NT2/D1 (cell line): ENCODE measurements around the gene NSL1.

Experiments
- DNase-seq: peaks from one replicate; pipeline ENCODE4 v3.0.0-alpha.2; 2011; ENCODE audit warnings: low read depth, low spot score
- H3K27me3 ChIP-seq: 2 replicates; pipeline ENCODE4 v1.6.0; 2011; ENCODE audit warnings: mild to moderate bottlenecking; ENCODE audit not compliant: insufficient read length, insufficient read depth
- H3K36me3 ChIP-seq: 2 replicates; pipeline ENCODE4 v1.6.1; 2011; ENCODE audit warnings: mild to moderate bottlenecking, low read length, mixed read lengths; ENCODE audit not compliant: insufficient read depth, insufficient read length
- H3K4me1 ChIP-seq: 2 replicates; pipeline ENCODE4 v1.5.1; 2011; ENCODE audit not compliant: insufficient read depth, insufficient read length
- H3K4me3 ChIP-seq: 2 replicates; pipeline ENCODE4 v1.5.1; 2011; ENCODE audit warnings: low read depth; ENCODE audit not compliant: insufficient read length
- H3K9ac ChIP-seq: 2 replicates; pipeline ENCODE4 v1.6.0; 2011; ENCODE audit warnings: low read depth; ENCODE audit not compliant: insufficient read length
- H3K9me3 ChIP-seq: 2 replicates; pipeline ENCODE4 v1.5.1; 2011; ENCODE audit warnings: mild to moderate bottlenecking, low read length; ENCODE audit not compliant: insufficient read depth
- SUZ12 ChIP-seq: IDR thresholded peaks from 2 replicates; pipeline ENCODE4 v1.6.1; 2011; ENCODE audit not compliant: insufficient read length, insufficient read depth; ENCODE audit errors: extremely low read depth
- YY1 ChIP-seq: IDR thresholded peaks from 2 replicates; pipeline ENCODE4 v1.6.1; 2011; ENCODE audit not compliant: insufficient read length, insufficient read depth
- ZNF274 ChIP-seq: IDR thresholded peaks from 2 replicates; pipeline ENCODE4 v1.6.1; 2011; ENCODE audit warnings: mild to moderate bottlenecking, low read depth, low read length

NSL1 gene

DNA sequence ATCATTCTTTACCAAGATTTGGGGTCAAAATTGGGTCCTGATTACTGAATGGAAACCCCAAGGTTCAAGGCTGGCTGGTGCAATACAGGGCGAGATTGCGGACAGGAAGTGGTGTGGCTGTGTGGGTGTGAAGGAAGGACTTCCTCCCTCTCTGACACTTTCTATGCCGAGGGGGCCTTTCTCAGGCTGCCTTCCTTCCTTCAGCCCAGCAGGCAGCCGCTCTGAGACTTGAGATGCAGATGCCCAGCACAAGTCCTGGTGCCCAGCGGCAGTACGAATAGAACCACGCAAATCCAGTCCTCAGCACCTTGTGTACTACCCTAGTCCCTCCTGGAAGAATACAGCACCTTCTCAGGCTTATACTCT, 108.2 kb downstream of the NSL1 start:
- Histone ChIP-seq H3K4me1 (peaks cover 2% of the 10 kb centered on the region), H3K9ac (no peak overlapping the region), H3K36me3 (no peaks in the 10 kb centered on the region), H3K4me3 (no peak overlapping the region), H3K27me3 (no peaks in the 10 kb centered on the region), H3K9me3 (no peaks in the 10 kb centered on the region)
- no peak for TF ChIP-seq ZNF274
- TF ChIP-seq SUZ12 = no peak
- TF ChIP-seq YY1 = no peak
- DNase-seq = no peak

DNA sequence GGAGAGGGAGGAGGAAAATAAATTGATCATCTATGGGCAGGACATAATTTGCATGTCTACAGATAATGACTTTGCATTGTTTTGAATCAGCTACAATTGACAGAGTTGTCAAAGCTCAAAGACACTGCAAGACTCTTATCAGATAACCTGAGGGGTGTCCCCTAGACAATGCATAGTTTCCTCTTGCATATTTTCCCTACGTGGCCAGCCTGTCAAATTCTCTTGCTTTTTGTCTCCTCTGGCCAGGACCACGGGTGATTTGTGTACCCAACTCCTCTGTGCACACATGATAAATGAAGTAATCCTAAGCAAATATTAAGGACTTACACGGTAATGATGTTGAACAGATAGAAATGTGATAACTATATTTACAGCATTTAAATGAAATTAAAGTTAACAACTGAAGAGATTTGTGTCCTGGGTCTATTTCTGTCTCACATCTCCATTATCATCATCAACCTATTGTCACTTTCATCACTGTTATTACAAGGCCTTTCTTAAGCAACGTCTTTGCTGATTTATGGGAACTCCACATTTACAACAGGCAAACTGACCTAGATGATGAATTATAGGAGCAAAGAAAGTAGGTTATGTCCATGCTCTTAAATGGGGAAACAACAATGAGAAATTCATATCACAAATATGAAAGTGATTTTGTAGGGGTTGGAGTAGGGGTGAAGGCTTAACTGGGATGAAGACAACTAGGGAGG, 110.7 kb downstream of the NSL1 start:
- TF ChIP-seq ZNF274 (no peak), SUZ12 (no peak), YY1 (no peak)
- H3K36me3 ChIP-seq = no peaks in the 10 kb centered on the region
- peaks cover 6% of the 10 kb centered on the region for H3K4me1 ChIP-seq
- H3K9ac ChIP-seq = no peak overlapping the region
- H3K9me3 ChIP-seq = no peaks in the 10 kb centered on the region
- DNase-seq = no peak
- H3K27me3 ChIP-seq = no peaks in the 10 kb centered on the region
- H3K4me3 ChIP-seq = no peak overlapping the region

DNA sequence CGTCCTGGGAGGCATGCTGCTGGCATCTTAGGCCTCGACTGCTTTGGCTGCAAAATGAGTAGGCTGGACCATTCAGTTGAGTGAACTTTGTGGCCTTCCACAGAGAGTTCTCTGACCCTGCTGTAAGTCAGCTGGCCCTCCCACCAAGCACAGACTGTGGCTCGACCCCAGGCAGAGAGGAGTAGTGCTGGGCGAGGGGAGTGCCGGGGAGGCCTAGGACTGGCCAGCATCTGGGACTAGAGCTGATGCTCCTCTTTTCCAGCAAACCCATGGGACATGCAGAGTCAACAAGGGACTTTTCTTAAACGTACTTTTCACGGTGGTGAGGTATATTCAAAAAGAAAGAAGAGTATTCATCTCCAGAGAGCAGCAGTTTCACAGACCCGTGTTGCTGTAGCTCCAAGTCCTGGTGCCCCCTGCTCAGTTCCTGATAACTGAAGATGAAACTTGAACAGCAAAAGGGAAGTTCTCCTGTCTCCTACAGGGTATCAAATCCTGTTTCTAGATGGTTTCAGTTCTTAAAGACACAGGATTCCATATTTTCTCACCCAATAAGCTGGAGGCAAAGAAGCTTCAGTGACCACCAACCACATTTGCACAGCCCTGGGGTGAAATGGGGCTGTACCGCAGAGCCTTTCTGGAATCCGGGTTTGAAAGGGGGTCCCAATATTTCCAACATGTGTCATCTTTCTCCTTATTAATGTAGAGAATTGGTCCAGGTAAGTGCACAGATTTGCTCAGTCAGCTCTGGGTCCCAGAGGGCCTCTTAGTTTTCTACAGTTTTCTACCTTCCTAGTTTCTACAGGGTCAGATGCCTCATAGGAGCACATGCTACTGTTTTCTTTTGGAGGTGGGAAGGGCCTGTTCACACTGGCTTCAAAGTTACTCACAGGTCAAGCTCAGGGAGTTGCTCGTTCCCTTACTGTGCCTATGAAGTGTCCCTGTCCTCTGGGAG, 112.8 kb downstream of the NSL1 start:
- no peaks in the 10 kb centered on the region for H3K36me3 ChIP-seq
- no peak for TF ChIP-seq YY1
- TF ChIP-seq SUZ12 = no peak
- TF ChIP-seq ZNF274 = no peak
- DNase-seq = no peak

DNA sequence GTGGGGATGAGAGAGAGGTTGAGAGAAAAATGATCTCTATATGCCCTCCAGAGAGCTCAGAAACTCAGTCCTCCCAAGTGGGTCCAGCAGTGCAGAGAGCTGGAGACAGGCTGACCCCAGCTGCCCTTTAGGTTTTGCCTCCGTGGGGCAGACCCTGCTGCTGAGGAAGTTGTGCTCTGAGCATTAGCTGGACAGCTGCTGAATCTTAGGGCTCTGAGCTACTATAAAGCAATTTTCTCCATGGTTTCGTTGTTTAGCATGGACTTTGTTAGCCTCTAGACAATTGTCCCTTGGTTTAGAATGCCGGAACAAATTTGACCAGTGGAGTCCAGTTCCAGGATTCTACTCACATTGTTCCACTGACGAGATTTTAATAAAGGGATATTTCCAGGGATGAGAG, 114.0 kb downstream of the NSL1 start:
- DNase-seq = no peak
- Histone ChIP-seq H3K4me3 (no peak overlapping the region), H3K9me3 (no peaks in the 10 kb centered on the region), H3K36me3 (no peaks in the 10 kb centered on the region), H3K4me1 (peaks cover 4% of the 10 kb centered on the region), H3K27me3 (no peaks in the 10 kb centered on the region), H3K9ac (no peak overlapping the region)
- TF ChIP-seq YY1 (no peak), SUZ12 (no peak), ZNF274 (no peak)

More for the DNA sequence above, 112.8 kb downstream of the NSL1 start:
- no peak overlapping the region for H3K4me3 ChIP-seq
- peaks cover 6% of the 10 kb centered on the region for H3K4me1 ChIP-seq
- H3K9ac ChIP-seq = no peak overlapping the region
- no peaks in the 10 kb centered on the region for H3K9me3 ChIP-seq
- H3K27me3 ChIP-seq = no peaks in the 10 kb centered on the region

DNA sequence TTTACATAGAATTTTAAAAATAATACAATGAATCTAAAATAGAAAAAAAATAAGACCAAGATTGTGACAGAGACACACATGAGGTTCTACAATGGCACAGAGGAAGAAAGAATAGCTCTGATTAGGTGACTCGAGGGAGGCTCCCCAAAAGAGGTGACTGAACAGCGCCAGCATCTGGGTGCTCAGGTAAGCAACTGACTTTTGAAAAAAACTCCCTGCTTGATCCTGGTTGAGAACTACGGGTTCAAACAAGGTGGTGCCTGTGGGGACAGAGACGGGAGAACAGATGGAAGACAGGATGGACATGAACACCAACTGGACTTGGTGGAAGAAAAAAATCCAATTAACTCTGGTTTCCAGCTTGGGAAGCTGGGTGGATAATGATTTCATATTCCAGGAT, 114.4 kb downstream of the NSL1 start:
- H3K36me3 ChIP-seq = no peaks in the 10 kb centered on the region
- H3K4me1 ChIP-seq = peaks cover 4% of the 10 kb centered on the region
- DNase-seq = no peak
- no peaks in the 10 kb centered on the region for H3K27me3 ChIP-seq
- TF ChIP-seq YY1 (no peak), ZNF274 (no peak), SUZ12 (no peak)
- H3K9me3 ChIP-seq = no peaks in the 10 kb centered on the region
- no peak overlapping the region for H3K9ac ChIP-seq
- H3K4me3 ChIP-seq = no peak overlapping the region
